ENCODE data around the gene DGCR6L.

DNA sequence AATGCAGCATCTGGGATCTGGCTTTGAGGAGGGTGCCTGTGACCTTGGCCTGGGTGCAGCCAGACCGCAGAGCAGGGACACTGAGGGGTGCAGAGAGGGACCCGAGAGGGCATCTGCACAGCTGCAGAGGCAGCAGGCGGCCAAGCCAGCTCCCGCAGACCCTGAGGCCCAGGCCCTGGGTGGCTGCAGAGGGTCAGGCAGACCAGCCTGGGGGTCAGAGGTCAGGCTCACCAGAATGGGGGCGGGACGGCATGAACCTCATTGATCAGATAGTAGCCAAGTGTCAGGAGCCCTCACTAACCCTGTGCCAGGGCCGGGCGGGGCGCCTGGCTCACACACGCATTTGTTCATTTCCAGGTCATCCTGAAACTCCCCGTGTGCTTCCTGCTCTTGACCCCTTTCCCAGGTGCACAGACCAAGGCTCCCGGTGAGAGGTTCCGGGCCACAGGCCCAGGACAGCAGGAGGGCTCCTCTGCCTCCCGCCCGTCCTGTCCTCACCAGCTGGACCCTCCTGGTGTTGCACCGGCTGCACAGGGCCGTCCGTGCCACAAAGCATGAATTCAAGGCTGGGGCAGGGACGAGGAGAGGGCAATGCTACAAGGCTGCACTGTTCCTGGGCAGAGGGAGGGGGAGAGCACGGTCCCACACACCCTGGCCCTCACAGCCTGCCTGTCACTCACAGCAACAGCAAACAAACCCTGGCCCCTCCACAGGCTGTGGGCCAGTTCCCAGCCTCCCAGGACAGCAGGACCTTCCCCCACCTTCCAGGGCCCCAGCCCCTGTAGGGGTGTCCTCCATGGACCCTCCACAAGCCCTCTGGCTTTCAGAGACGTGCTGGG lies 55.0 kb downstream of the DGCR6L start:
- TF ChIP-seq, protein P1, sequence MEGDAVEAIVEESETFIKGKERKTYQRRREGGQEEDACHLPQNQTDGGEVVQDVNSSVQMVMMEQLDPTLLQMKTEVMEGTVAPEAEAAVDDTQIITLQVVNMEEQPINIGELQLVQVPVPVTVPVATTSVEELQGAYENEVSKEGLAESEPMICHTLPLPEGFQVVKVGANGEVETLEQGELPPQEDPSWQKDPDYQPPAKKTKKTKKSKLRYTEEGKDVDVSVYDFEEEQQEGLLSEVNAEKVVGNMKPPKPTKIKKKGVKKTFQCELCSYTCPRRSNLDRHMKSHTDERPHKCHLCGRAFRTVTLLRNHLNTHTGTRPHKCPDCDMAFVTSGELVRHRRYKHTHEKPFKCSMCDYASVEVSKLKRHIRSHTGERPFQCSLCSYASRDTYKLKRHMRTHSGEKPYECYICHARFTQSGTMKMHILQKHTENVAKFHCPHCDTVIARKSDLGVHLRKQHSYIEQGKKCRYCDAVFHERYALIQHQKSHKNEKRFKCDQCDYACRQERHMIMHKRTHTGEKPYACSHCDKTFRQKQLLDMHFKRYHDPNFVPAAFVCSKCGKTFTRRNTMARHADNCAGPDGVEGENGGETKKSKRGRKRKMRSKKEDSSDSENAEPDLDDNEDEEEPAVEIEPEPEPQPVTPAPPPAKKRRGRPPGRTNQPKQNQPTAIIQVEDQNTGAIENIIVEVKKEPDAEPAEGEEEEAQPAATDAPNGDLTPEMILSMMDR (conservative IDR thresholded peaks at IDR 0.05 in 1 of 2, IDR thresholded peaks at IDR 0.05 in 1 of 2; ENCODE audit: extremely low read depth in 1 of 2, insufficient read depth in 1 of 2, low read depth in 1 of 2, low read length in 2 of 2), result no peak
- TF ChIP-seq EZH2 (IDR thresholded peaks at IDR 0.05; ENCODE audit: borderline replicate concordance, low read length), result no peak
